Hippocampal formation (tissue), 2 donors: ENCODE results near the gene GRIK5.

ENCODE experiments used
- DNase-seq, 2 donors: peaks; one replicate each; lab custom pipeline; 2025; lab: John Stamatoyannopoulos, UW

The GRIK5 gene

GRCh38 chr19:41990615-41991014 is 79.4 kb downstream of the GRIK5 start:
- no peak for DNase-seq

GRCh38 chr19:41990028-41990427 is 80.0 kb downstream of the GRIK5 start:
- DNase-seq: no peak

- DNase-seq: no peak
These were observed 81.1 kb downstream of the GRIK5 start for GRCh38 chr19:41988947-41989346.

DNA sequence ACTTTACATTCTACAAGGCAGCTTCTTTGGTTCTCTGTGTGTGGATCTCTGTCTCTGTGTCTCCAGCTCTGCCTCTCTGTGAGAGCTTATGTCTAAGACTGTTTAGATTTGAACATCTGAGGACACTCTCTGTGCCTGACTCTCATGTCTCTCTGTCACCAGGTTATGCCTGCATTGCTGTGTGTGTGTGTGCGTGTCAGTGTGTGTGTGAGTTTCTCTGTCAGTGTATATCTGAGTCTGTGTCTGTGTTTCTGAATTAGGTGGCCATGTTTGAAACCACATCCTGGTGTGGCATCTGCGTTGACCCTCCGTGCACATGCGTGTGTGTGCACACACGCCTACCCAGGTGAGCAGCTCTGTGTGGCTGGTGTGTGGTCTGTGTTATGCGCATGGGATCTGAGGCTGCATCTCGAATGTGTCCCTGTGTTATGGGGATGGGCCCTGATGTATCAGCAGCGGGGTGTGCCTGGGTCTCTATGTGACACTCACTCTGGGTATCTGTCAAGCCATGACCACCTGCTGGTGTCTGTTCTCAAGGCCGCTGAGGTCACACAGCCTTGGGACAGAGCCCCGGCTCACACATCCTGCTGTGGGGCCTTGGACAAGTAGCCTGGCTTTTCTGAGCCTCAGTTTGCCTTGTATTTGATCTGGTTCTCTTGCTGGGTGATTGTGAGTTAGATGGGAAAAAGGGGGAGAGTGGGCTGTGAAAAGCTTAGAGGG is 82.7 kb downstream of the GRIK5 start:
- DNase-seq: no peak

GRCh38 chr19:41984961-41985360 is 85.0 kb downstream of the GRIK5 start:
- DNase-seq: no peak

DNA sequence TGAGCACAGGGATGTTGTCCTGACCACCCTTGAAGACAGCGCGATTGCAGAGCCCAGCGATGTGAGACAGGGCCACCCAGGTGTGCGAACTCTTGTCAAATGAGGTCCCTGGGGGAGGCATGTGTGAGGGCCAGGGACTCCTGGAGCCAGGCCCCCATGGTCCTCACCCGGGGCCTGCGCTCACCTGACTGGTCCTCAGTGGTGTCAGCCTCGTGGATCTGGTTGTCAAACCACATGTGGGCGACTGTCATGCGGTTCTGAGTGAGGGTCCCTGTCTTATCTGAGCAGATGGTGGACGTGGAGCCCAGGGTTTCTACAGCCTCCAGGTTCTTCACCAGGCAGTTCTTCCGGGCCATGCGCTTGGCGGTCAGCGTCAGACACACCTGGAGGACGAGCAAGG is 88.3 kb downstream of the GRIK5 start:
- no peak for DNase-seq

DNA sequence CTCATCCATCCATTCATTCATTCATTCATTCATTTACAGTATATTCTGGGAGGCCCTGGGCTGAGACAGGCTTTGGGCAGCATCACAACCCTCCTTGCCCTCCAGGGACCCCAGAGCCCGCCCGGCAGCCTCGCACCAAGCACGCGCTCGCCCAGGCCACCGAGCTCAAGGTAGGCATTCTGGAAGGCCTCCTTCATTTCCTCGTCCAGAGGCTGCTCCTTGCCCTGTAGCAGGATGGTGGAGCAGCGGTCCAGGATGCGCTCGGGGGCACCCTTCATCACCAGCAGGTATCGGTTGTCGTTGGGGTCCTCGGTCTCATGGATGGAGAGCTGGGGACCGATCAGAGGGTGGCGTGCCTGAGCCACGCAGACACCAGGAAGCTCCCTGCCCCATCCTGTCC is 91.5 kb downstream of the GRIK5 start:
- no peak for DNase-seq

- no peak for DNase-seq
These were observed 92.1 kb downstream of the GRIK5 start for GRCh38 chr19:41977916-41978315.

- no peak for DNase-seq
These were observed 95.4 kb downstream of the GRIK5 start for GRCh38 chr19:41974652-41975051.

DNA sequence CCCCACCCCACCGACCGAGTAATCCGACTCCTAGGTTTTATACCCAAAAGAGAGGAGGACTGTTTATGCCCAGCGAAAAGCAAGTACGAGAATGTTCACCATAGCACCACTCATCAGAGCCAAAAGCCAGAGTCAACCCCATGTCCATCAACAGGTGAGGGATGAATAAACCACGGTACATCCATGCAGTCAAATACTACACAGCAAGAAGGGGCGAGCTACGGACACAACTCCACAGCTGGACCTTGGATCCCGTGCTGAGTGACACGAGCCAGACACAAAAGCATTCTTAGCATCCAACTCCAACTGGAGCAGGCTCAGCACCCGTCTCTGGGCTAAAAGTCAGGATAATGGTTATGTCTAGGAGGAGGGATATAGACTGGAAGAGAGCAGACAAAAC is 98.6 kb downstream of the GRIK5 start:
- DNase-seq: no peak

GRCh38 chr19:41969772-41970458 is 100.1 kb downstream of the GRIK5 start:
- DNase-seq: no peak

DNA sequence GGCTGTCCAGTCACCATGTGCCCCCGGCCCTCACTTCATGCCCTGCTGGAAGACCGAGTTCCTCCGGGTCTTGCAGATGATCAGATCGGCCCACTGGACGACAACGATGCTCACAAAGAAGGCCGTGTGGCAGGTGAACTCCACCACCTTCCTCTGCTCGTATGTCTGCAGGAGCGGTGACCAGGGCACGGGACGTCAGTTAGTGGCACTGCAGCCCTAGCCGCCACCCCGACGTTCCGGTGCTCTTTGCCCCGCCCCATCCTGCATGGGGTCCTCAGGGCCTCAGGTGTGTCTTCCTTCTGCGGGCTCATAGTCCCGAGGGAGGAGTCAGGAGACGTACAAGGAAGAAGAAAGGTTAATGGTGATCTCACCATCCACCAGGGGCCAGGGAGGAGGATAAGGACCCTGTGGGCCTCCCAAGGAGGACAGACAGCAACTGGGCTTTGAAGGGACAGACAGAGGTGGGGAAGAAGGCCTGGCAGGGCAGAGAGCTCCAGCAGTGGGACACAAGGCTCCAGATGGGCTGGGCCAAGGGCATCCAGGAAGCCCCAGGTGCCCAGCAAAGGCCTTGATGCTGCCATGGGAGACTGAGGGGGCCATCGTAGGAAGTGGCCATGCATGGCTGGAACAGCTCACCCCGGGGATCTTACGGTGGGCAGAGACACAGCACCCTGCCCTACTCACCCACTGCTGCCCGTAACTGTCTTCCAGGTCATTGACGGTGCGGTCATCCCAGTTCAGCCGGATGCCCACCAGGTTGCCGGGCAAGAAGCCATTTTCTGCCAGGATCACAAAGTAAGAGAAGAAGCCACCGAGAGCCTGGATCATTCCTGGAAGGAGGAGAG is 101.0 kb downstream of the GRIK5 start:
- no peak for DNase-seq

- DNase-seq: no peak
These were observed 102.8 kb downstream of the GRIK5 start for GRCh38 chr19:41967054-41967783.

- DNase-seq: no peak
These were observed 104.9 kb downstream of the GRIK5 start for GRCh38 chr19:41965106-41965505.

DNA sequence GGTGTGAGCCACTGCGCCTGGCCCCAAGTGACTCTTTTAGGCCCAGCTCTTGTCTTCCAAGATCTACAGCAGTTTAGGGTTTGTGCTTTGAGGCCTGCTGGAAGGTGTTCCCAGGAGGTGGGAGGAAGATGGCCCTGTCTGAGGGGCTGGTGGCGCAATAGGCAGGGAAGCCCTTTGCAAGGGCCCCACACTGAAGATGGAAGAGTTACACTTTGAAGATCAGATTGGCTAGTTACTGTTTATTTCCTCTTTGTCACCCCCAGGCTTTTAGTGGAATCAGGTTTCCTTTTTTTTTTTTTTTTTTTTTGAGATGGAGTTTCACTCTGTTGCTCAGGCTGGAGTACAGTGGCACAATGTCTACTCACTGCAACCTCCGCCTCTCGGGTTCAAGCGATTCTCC is 109.0 kb downstream of the GRIK5 start:
- no peak for DNase-seq

- peak; percentile 86 to 89 for DNase-seq
These were observed 110.7 kb downstream of the GRIK5 start, which contains the start of gene RABAC1 for GRCh38 chr19:41959056-41960053. RABAC1 (minus strand) TSS chr19:41959321; CDS start chr19:41959292, 29 bp downstream.

- DNase-seq: peak in 1 of 2 donors; percentile 11
These were observed 111.5 kb downstream of the GRIK5 start for GRCh38 chr19:41958367-41959055.

DNA sequence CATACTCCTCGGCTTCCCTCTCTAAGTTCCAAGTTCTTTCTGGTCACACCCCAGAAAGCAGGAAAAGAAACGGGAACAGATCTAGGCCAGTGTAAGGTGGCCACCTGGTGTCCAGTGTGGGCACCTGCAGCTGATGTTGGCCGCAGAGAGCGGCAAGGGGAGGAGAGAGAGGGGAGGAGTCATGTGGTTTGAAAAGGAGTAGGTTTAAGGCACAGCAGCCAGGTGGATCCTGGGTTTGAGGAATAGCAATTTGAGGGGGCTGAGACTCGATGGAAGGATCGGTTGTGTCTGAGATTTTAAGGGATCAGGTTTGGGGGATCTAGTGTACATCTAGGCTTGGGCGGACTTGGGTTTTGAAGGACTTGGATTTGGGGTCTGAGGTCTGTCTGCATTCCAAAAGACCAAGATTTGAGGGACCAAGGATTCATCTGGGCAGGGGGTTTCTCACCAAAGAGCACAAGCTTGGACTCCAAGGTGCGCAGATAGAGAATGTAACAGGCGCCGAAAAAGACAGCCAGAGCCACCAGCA is 112.1 kb downstream of the GRIK5 start:
- peak; percentile 23 to 27 for DNase-seq

DNA sequence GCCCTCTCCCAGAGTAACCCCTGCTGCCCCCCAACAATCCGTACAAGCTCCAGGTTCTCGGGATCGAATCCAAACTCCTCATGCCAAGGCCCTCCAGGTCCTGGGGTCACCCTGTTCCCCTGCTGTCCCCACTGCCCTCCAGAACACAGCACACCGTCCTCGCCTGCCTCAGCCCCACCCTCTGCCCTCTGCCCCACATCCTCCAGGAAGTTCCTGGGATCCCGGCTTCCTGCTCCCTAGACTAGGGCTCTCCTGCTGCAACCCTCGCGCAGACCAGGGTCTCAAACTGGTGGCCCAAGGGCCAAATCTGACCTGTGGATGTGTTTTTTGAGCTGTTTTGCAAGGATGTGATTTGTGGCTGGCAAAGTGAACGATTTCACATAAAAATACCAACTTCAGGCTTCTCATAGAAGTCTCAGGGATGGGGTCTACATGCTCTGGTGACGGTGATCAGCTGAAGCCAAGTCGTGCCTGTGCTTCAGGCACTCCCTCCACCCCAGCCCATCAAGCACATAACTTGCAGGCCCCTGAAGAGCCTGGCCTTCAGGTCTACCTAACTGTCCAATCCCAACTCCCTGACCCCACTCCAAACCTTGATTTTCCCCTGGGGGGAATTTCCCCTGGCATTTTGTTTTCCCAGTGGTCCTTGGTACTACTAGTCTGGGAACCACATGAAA is 112.7 kb downstream of the GRIK5 start:
- DNase-seq: no peak
